Liver (tissue), 9 donors: ENCODE results near the gene CX3CR1. TPM values are rescaled to one million over a fixed set of nuclear protein-coding genes. Genes with fewer than 3 reads are reported as not detected.

Experiments used
- DNase-seq: peaks from one replicate; pipeline ENCODE4 v3.0.0-alpha.2; 2017; ENCODE audit warnings: low spot score
- H3K27ac ChIP-seq, 2 donors: one replicate each; pipeline ENCODE4 v1.7.0; 2013; ENCODE audit warnings: inconsistent platforms in 2 of 2, low read length in 2 of 2, control low read depth in 1 of 2, low read depth in 1 of 2, mild to moderate bottlenecking in 1 of 2
- H3K27me3 ChIP-seq, 4 donors: one replicate each; pipeline versions ENCODE4 v1.6.1 to v1.7.0; 2013; ENCODE audit warnings: low read length in 3 of 4, inconsistent platforms in 1 of 4, mild to moderate bottlenecking in 1 of 4, moderate library complexity in 1 of 4; ENCODE audit not compliant: control insufficient read depth in 4 of 4, insufficient read depth in 4 of 4
- H3K36me3 ChIP-seq, 4 donors: one replicate each; pipeline versions ENCODE4 v1.6.1 to v1.7.0; 2013; ENCODE audit warnings: low read length in 3 of 4, mild to moderate bottlenecking in 3 of 4, low read depth in 1 of 4, moderate library complexity in 1 of 4; ENCODE audit not compliant: control insufficient read depth in 4 of 4, insufficient read depth in 3 of 4
- H3K4me1 ChIP-seq, 4 donors: one replicate each; pipeline versions ENCODE4 v1.6.1 to v1.7.0; 2013; ENCODE audit warnings: low read length in 3 of 4, mild to moderate bottlenecking in 3 of 4, moderate library complexity in 1 of 4; ENCODE audit not compliant: control insufficient read depth in 4 of 4, insufficient read depth in 4 of 4
- H3K4me3 ChIP-seq, 3 donors: one replicate each; pipeline versions ENCODE4 v1.6.1 to v1.7.0; 2013; ENCODE audit warnings: low read length in 3 of 3, control low read depth in 1 of 3, low read depth in 1 of 3, mild to moderate bottlenecking in 1 of 3
- H3K9ac ChIP-seq, 2 donors: one replicate each; pipeline ENCODE4 v1.7.0; 2013; ENCODE audit warnings: low read length in 2 of 2, mild to moderate bottlenecking in 2 of 2, moderate library complexity in 2 of 2, control low read depth in 1 of 2, low read depth in 1 of 2
- H3K9me3 ChIP-seq, 4 donors: one replicate each; pipeline versions ENCODE4 v1.6.1 to v1.7.0; 2013; ENCODE audit warnings: low read length in 3 of 4; ENCODE audit not compliant: control insufficient read depth in 4 of 4
- ATF3 ChIP-seq: IDR thresholded peaks from 2 replicates; pipeline ENCODE4 v1.6.1; 2016; ENCODE audit warnings: antibody characterized with exemption
- CTCF ChIP-seq: fragments of 150-350 bp; IDR thresholded peaks from 2 replicates; pipeline ENCODE4 v1.5.1; 2017; ENCODE audit warnings: improper control_type of control experiment, low read depth, low read length; ENCODE audit not compliant: missing input control
- EGR1 ChIP-seq, 2 donors: IDR thresholded peaks; 2 replicates each; pipeline ENCODE4 v1.6.1; 2016 to 2018; ENCODE audit warnings: antibody characterized with exemption in 2 of 2, low read depth in 2 of 2
- FOXA1 ChIP-seq: IDR thresholded peaks from 2 replicates; pipeline ENCODE4 v1.6.1; 2016; ENCODE audit warnings: antibody characterized with exemption
- FOXA2 ChIP-seq: IDR thresholded peaks from 2 replicates; pipeline ENCODE4 v1.6.1; 2016; ENCODE audit warnings: antibody characterized with exemption
- GABPA ChIP-seq, 2 donors: IDR thresholded peaks in 1 of 2; conservative IDR thresholded peaks in 1 of 2; 2 replicates each; pipeline ENCODE4 v1.6.1; 2016; ENCODE audit warnings: antibody characterized with exemption in 2 of 2, mild to moderate bottlenecking in 1 of 2, moderate library complexity in 1 of 2
- HNF4A ChIP-seq, 2 donors: conservative IDR thresholded peaks; 2 replicates each; pipeline ENCODE4 v1.6.1; 2016; ENCODE audit warnings: antibody characterized with exemption in 2 of 2, mild to moderate bottlenecking in 2 of 2
- HNF4G ChIP-seq: IDR thresholded peaks from 2 replicates; pipeline ENCODE4 v1.6.1; 2016; ENCODE audit warnings: antibody characterized with exemption
- JUND ChIP-seq, 2 donors: IDR thresholded peaks; 2 replicates each; pipeline ENCODE4 v1.6.1; 2016; ENCODE audit warnings: antibody characterized with exemption in 2 of 2
- MAX ChIP-seq: IDR thresholded peaks from 2 replicates; pipeline ENCODE4 v1.6.1; 2016; ENCODE audit warnings: antibody characterized with exemption
- NR2F2 ChIP-seq: IDR thresholded peaks from 2 replicates; pipeline ENCODE4 v1.6.1; 2016; ENCODE audit warnings: antibody characterized with exemption
- RAD21 ChIP-seq, 2 donors: IDR thresholded peaks; 2 replicates each; pipeline ENCODE4 v1.6.1; 2016; ENCODE audit warnings: antibody characterized with exemption in 2 of 2, mild to moderate bottlenecking in 2 of 2
- REST ChIP-seq: IDR thresholded peaks from 2 replicates; pipeline ENCODE4 v1.6.1; 2016; ENCODE audit warnings: antibody characterized with exemption, mild to moderate bottlenecking
- RXRA ChIP-seq, 2 donors: IDR thresholded peaks; 2 replicates each; pipeline ENCODE4 v1.6.1; 2017 to 2018; ENCODE audit warnings: antibody characterized with exemption in 2 of 2, mild to moderate bottlenecking in 1 of 2
- SP1 ChIP-seq: IDR thresholded peaks from 2 replicates; pipeline ENCODE4 v1.6.1; 2018; ENCODE audit warnings: antibody characterized with exemption, mild to moderate bottlenecking
- TAF1 ChIP-seq: conservative IDR thresholded peaks from 2 replicates; pipeline ENCODE4 v1.6.1; 2016; ENCODE audit warnings: antibody characterized with exemption, mild to moderate bottlenecking
- YY1 ChIP-seq: IDR thresholded peaks from 2 replicates; pipeline ENCODE4 v1.6.1; 2016; ENCODE audit warnings: antibody characterized with exemption, mild to moderate bottlenecking
- ZBTB33 ChIP-seq: IDR thresholded peaks from 2 replicates; pipeline ENCODE4 v1.6.1; 2016; ENCODE audit warnings: antibody characterized with exemption
- WGBS: extraction: QIAGEN DNeasy Blood & Tissue Kit; methylation state at CpG from one replicate; pipeline ENCODE4 v1.1.7; 2013; 5-methylcytosine and 5-hydroxymethylcytosine counted together
- polyA plus RNA-seq, 2 donors: library from polyadenylated mRNA; stranded (reverse) in 1 of 2; unstranded in 1 of 2; fragments of 200-250 nt in 1 of 2; fragments of >200 nt in 1 of 2; fragmentation: Nextera tagmentation in 1 of 2; extraction: Ambion mirVana in 1 of 2; gene quantifications; one replicate each; pipeline versions ENCODE4 v1.2.1 to v1.2.3, GENCODE V29; 2013 to 2015
- total RNA-seq, 2 donors: library from RNA; depleted of rRNA; stranded (reverse); fragments of >200 nt; gene quantifications; one replicate each; pipeline ENCODE4 v1.2.3, GENCODE V29; 2014
- donor health status: healthy.
- donor health status: healthy.
- donor health status: healthy.
- donor health status: healthy.
- donor health status: healthy.

CX3CR1 gene
- total and polyA plus RNA-seq, 4 donors = 0.33 to 1.9 (median 0.55) TPM

GRCh38 chr3:39222939-39223338, 56.9 kb downstream of the CX3CR1 start:
- Histone ChIP-seq H3K27me3 (no peaks in the 10 kb centered on the region), H3K4me1 (no peaks in the 10 kb centered on the region), H3K9me3 (no peaks in the 10 kb centered on the region), H3K4me3 (no peak overlapping the region), H3K27ac (no peak overlapping the region), H3K9ac (no peak overlapping the region), H3K36me3 (no peaks in the 10 kb centered on the region)
- DNase-seq = no peak
- TF ChIP-seq EGR1 (IDR thresholded peaks at IDR 0.05; ENCODE audit: low read depth in 2 of 2) (no peak), FOXA2 (no peak), FOXA1 (no peak), YY1 (no peak), JUND (IDR thresholded peaks at IDR 0.05) (no peak), GABPA (IDR thresholded peaks at IDR 0.05 in 1 of 2, conservative IDR thresholded peaks at IDR 0.05 in 1 of 2) (no peak), HNF4A (conservative IDR thresholded peaks at IDR 0.05) (no peak), HNF4G (no peak), NR2F2 (no peak), ATF3 (no peak), MAX (no peak), RAD21 (IDR thresholded peaks at IDR 0.05) (no peak), SP1 (no peak), CTCF (no peak), ZBTB33 (no peak), REST (no peak), RXRA (IDR thresholded peaks at IDR 0.05) (no peak)
- WGBS = 85% methylated on average over 2 of the region's 2 CpGs

GRCh38 chr3:39222462-39222861, 57.4 kb downstream of the CX3CR1 start:
- TF ChIP-seq CTCF = no peak
- TF ChIP-seq RXRA (IDR thresholded peaks at IDR 0.05) = no peak
- TF ChIP-seq JUND (IDR thresholded peaks at IDR 0.05) = no peak
- no peak for TF ChIP-seq NR2F2
- TF ChIP-seq ZBTB33 = no peak
- no peak for TF ChIP-seq RAD21 (IDR thresholded peaks at IDR 0.05)
- TF ChIP-seq FOXA2 = no peak
- no peak for TF ChIP-seq MAX
- TF ChIP-seq ATF3 = no peak
- no peak for TF ChIP-seq TAF1
- Histone ChIP-seq H3K4me1 (no peaks in the 10 kb centered on the region), H3K27me3 (no peaks in the 10 kb centered on the region), H3K27ac (no peak overlapping the region), H3K9ac (no peak overlapping the region), H3K9me3 (no peaks in the 10 kb centered on the region), H3K36me3 (no peaks in the 10 kb centered on the region), H3K4me3 (no peak overlapping the region)
- DNase-seq = no peak
- 67% methylated on average over 1 of the region's 1 CpG for WGBS
